HL-60 (cell line): Measurements from ENCODE around the gene MAP4K2.

Source experiments
- GABPA ChIP-seq: IDR thresholded peaks from 2 replicates; pipeline ENCODE4 v1.6.1; 2012; ENCODE audit warnings: low read depth
- POLR2AphosphoS5 ChIP-seq: IDR thresholded peaks from 2 replicates; pipeline ENCODE4 v1.6.1; 2012; ENCODE audit warnings: low read depth
- SPI1 ChIP-seq: IDR thresholded peaks from 2 replicates; pipeline ENCODE4 v1.6.1; 2012; ENCODE audit warnings: low read depth, mild to moderate bottlenecking, borderline replicate concordance
- TF ChIP-seq, protein P1 (sequence below): IDR thresholded peaks from one replicate; pipeline ENCODE4 v1.5.1; 2011; ENCODE audit warnings: low read length, control low read depth, inconsistent platforms; ENCODE audit not compliant: insufficient read depth
- TF ChIP-seq, protein P2 (sequence below): IDR thresholded peaks from 2 replicates; pipeline ENCODE4 v1.6.1; 2012; ENCODE audit warnings: low read depth; ENCODE audit not compliant: insufficient replicate concordance

DNA sequence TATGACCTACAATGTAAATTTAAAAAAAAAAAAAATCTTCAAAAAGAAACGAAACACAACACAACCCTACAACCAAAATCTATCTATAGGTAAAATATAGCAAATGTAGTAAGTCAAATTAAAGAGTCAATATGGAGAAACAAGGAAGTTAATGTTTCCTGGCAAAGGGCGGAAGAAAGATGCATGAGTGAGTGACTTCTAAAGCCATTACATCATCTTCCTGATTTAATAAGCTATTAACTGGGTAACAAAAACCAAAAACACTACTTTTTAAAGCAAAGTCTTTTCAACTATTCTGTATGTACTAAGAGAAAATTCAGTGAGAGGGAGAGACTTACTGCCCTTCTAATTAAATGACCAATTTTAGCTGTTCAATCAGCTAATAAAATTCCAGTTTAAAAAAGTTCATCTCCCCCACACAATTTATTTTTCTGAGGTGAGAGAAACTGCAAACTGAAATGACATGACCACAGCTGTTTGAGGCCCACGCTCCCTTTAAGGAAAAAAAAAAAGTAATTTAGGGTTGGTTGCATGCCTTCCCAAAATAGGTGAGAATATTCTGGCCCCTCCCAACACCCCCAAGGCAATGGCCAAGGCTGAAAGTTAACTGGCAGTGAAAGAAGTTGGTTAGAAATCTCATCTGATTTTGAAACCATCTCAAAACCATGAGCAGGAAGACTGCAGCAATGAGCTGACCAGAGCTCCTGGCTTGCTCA lies 30.6 kb downstream of the MAP4K2 start:
- TF ChIP-seq, protein P1, sequence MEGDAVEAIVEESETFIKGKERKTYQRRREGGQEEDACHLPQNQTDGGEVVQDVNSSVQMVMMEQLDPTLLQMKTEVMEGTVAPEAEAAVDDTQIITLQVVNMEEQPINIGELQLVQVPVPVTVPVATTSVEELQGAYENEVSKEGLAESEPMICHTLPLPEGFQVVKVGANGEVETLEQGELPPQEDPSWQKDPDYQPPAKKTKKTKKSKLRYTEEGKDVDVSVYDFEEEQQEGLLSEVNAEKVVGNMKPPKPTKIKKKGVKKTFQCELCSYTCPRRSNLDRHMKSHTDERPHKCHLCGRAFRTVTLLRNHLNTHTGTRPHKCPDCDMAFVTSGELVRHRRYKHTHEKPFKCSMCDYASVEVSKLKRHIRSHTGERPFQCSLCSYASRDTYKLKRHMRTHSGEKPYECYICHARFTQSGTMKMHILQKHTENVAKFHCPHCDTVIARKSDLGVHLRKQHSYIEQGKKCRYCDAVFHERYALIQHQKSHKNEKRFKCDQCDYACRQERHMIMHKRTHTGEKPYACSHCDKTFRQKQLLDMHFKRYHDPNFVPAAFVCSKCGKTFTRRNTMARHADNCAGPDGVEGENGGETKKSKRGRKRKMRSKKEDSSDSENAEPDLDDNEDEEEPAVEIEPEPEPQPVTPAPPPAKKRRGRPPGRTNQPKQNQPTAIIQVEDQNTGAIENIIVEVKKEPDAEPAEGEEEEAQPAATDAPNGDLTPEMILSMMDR = no peak
- TF ChIP-seq, protein P2, sequence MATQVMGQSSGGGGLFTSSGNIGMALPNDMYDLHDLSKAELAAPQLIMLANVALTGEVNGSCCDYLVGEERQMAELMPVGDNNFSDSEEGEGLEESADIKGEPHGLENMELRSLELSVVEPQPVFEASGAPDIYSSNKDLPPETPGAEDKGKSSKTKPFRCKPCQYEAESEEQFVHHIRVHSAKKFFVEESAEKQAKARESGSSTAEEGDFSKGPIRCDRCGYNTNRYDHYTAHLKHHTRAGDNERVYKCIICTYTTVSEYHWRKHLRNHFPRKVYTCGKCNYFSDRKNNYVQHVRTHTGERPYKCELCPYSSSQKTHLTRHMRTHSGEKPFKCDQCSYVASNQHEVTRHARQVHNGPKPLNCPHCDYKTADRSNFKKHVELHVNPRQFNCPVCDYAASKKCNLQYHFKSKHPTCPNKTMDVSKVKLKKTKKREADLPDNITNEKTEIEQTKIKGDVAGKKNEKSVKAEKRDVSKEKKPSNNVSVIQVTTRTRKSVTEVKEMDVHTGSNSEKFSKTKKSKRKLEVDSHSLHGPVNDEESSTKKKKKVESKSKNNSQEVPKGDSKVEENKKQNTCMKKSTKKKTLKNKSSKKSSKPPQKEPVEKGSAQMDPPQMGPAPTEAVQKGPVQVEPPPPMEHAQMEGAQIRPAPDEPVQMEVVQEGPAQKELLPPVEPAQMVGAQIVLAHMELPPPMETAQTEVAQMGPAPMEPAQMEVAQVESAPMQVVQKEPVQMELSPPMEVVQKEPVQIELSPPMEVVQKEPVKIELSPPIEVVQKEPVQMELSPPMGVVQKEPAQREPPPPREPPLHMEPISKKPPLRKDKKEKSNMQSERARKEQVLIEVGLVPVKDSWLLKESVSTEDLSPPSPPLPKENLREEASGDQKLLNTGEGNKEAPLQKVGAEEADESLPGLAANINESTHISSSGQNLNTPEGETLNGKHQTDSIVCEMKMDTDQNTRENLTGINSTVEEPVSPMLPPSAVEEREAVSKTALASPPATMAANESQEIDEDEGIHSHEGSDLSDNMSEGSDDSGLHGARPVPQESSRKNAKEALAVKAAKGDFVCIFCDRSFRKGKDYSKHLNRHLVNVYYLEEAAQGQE = no peak
- TF ChIP-seq POLR2AphosphoS5 = peak; percentile 31; the same call in 1 of the 2 replicates
- no peak for TF ChIP-seq GABPA
- no peak for TF ChIP-seq SPI1
